ENCODE results near the gene AGBL4. TPM values are rescaled to one million over a fixed set of nuclear protein-coding genes. Genes with fewer than 3 reads are reported as not detected.
A peak's percentile ranks its signal among the peaks of the same experiment; 100 is the strongest.

Gene AGBL4
- total RNA-seq, 4 donors from 2014 or later, result 0.13 TPM; not detected in 3

DNA sequence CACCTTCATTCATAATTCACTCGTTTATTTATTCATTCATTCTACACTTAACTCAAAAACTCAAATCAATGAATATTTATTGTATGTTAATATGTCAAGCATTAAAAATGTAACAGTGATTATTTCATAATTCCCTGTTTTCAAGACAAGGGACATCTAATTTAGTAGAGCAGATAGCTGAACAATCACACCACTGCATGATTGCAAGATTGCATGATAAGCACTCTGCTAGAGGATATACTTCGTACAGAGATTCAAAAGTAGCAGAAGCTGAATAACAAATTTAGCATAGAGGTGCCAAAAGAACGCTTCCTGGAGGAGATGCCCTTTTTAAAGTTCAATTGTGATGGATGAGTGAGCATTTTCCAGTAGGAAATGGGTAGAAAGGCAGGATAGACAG is 1056.4 kb downstream of the AGBL4 start:
- WGBS, result 82% methylated on average over 3 of the region's 3 CpGs
- TF ChIP-seq, protein P1, sequence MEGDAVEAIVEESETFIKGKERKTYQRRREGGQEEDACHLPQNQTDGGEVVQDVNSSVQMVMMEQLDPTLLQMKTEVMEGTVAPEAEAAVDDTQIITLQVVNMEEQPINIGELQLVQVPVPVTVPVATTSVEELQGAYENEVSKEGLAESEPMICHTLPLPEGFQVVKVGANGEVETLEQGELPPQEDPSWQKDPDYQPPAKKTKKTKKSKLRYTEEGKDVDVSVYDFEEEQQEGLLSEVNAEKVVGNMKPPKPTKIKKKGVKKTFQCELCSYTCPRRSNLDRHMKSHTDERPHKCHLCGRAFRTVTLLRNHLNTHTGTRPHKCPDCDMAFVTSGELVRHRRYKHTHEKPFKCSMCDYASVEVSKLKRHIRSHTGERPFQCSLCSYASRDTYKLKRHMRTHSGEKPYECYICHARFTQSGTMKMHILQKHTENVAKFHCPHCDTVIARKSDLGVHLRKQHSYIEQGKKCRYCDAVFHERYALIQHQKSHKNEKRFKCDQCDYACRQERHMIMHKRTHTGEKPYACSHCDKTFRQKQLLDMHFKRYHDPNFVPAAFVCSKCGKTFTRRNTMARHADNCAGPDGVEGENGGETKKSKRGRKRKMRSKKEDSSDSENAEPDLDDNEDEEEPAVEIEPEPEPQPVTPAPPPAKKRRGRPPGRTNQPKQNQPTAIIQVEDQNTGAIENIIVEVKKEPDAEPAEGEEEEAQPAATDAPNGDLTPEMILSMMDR (IDR thresholded peaks at IDR 0.05), result no peak
- TF ChIP-seq EP300 (IDR thresholded peaks at IDR 0.05), result no peak
- no peak for TF ChIP-seq POLR2AphosphoS5 (IDR thresholded peaks at IDR 0.05)
- TF ChIP-seq POLR2A (IDR thresholded peaks at IDR 0.05; ENCODE audit: low read depth), result no peak
- no peaks in the 10 kb centered on the region for H3K27me3 ChIP-seq
- no peaks in the 10 kb centered on the region for H3K9me3 ChIP-seq
- no peak overlapping the region for H3K27ac ChIP-seq (replicated peaks in 1 of 4)
- intact Hi-C loops (cut with DNase I), result no loop called here
- H3K4me1 ChIP-seq, result no peaks in the 10 kb centered on the region
- DNase-seq (ENCODE audit: extremely low spot score), result no peak
- H3K4me3 ChIP-seq, result no peak overlapping the region
- H3K36me3 ChIP-seq, result no peaks in the 10 kb centered on the region

DNA sequence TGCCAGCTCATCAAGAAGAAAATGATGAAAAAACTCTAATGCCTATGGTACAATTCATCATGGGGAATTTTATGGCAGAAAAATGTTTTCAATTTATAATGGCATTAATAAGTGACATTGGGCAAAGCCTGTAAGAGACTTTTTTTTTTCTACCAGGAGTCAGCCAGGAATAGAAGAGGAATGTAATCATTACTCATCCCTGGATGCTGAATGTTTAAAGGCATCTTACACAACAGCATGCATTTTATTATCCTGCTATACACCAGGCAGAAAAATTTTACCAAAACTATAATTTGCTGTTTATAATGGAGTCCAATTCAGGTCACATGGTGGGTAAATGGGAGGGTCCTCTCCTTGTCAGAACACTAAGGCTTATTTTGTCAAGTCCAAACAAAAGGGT is 1057.2 kb downstream of the AGBL4 start:
- no peak for DNase-seq (ENCODE audit: extremely low spot score)
- Histone ChIP-seq H3K4me3 (no peak overlapping the region), H3K36me3 (no peaks in the 10 kb centered on the region), H3K4me1 (no peaks in the 10 kb centered on the region), H3K27me3 (no peaks in the 10 kb centered on the region), H3K9me3 (no peaks in the 10 kb centered on the region), H3K27ac (replicated peaks in 1 of 4) (no peak overlapping the region)
- TF ChIP-seq EP300 (IDR thresholded peaks at IDR 0.05), result no peak
- no peak for TF ChIP-seq POLR2A (IDR thresholded peaks at IDR 0.05; ENCODE audit: low read depth)
- TF ChIP-seq POLR2AphosphoS5 (IDR thresholded peaks at IDR 0.05), result no peak
- TF ChIP-seq, protein P1 (IDR thresholded peaks at IDR 0.05), result no peak
- intact Hi-C loops (cut with DNase I), result no loop called here

DNA sequence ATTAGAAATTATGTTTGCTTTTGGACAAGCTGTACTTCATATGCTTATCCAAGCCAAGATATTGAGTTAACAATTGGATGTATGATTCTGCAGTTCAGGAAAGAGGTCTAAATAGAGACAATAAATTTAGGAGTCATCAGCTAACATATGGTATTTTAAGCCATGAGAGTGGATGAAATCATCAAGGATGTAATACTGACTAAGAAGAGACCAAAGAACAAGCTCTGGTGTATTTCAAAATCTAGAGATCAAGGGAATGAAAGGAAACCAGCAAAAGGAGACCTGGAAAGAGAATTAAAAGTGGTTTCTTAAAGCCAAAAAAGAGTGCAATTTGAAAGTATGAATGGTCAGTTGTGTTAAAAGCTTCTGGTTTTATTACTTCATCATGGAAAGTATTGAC is 1063.4 kb downstream of the AGBL4 start:
- Histone ChIP-seq H3K4me3 (no peak overlapping the region), H3K36me3 (no peaks in the 10 kb centered on the region), H3K9me3 (no peaks in the 10 kb centered on the region), H3K27ac (replicated peaks in 1 of 4) (no peak overlapping the region), H3K27me3 (no peaks in the 10 kb centered on the region), H3K4me1 (no peaks in the 10 kb centered on the region)
- no peak for TF ChIP-seq POLR2A (IDR thresholded peaks at IDR 0.05; ENCODE audit: low read depth)
- TF ChIP-seq, protein P1 (IDR thresholded peaks at IDR 0.05), result no peak
- TF ChIP-seq POLR2AphosphoS5 (IDR thresholded peaks at IDR 0.05), result no peak
- no peak for TF ChIP-seq EP300 (IDR thresholded peaks at IDR 0.05)
- intact Hi-C loops (cut with DNase I), result no loop called here
- DNase-seq (ENCODE audit: extremely low spot score), result no peak

DNA sequence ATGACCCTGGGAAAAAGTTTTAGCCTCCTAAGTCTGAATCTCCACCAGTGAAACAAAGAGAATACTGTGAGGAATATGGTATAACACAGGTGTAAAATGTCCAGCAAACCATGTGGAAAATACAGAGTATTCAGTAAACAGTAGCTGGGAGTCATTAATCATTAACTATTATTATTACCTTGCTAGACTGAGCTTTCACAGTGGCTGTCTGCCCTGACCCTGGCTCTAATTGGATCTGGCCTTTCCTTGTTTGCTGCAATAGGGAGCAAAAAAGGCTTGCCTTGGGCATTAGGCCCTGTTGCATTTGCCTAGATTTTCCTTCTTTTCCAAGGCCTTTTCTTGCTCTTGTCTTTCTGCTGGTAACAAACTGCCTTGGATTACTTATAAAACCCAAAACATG is 1068.0 kb downstream of the AGBL4 start:
- Histone ChIP-seq H3K9me3 (no peaks in the 10 kb centered on the region), H3K27me3 (no peaks in the 10 kb centered on the region), H3K4me3 (no peak overlapping the region), H3K27ac (replicated peaks in 1 of 4) (no peak overlapping the region), H3K36me3 (no peaks in the 10 kb centered on the region), H3K4me1 (no peaks in the 10 kb centered on the region)
- TF ChIP-seq, protein P1 (IDR thresholded peaks at IDR 0.05), result no peak
- TF ChIP-seq EP300 (IDR thresholded peaks at IDR 0.05) (no peak), POLR2A (IDR thresholded peaks at IDR 0.05; ENCODE audit: low read depth) (no peak), POLR2AphosphoS5 (IDR thresholded peaks at IDR 0.05) (no peak)
- peak; percentile 53 for DNase-seq (ENCODE audit: extremely low spot score)
- intact Hi-C loops (cut with DNase I), result no loop called here

DNA sequence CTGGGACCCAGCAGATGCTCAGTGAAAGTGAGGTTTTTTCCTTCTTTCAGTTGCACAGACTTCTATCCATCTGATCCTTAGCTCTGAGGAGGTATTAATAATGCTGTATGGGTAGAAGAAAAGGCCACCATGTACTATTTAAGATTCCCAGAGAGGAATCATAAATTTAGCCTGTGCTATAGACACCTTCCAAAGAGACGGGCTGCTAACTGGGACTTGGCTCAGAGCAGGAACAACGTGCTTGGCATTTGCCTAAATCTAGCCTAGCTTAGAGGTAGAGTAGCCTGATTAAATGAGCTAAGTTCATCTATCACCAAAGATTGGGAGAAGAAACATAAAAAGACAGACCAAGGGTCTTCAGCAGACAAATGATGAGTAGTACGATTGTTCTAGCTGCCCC is 1070.1 kb downstream of the AGBL4 start:
- 83% methylated on average over 3 of the region's 3 CpGs for WGBS
- DNase-seq (ENCODE audit: extremely low spot score), result no peak
- no peaks in the 10 kb centered on the region for H3K27me3 ChIP-seq

More for the DNA sequence above, 1070.1 kb downstream of the AGBL4 start:
- Histone ChIP-seq H3K36me3 (no peaks in the 10 kb centered on the region), H3K27ac (replicated peaks in 1 of 4) (no peak overlapping the region), H3K4me1 (no peaks in the 10 kb centered on the region), H3K4me3 (no peak overlapping the region), H3K9me3 (no peaks in the 10 kb centered on the region)
- intact Hi-C loops (cut with DNase I), result no loop called here
- no peak for TF ChIP-seq POLR2AphosphoS5 (IDR thresholded peaks at IDR 0.05)
- no peak for TF ChIP-seq POLR2A (IDR thresholded peaks at IDR 0.05; ENCODE audit: low read depth)
- TF ChIP-seq, protein P1 (IDR thresholded peaks at IDR 0.05), result no peak
- TF ChIP-seq EP300 (IDR thresholded peaks at IDR 0.05), result no peak
